Prostate gland (tissue), 2 donors: ENCODE results near the gene SERPINA4. TPM values are rescaled to one million over a fixed set of nuclear protein-coding genes. Genes with fewer than 3 reads are reported as not detected.

Source experiments
- DNase-seq: peaks from one replicate; pipeline ENCODE4 v3.0.0-alpha.2; 2019; ENCODE audit warnings: low spot score
- H3K27ac ChIP-seq, 2 donors: fragments of 200-600 bp; sonication (generic); 2 replicates each; pipeline ENCODE4 v1.5.1; 2017 to 2019
- H3K27me3 ChIP-seq: fragments of 200-600 bp; sonication (generic); replicated peaks from 2 replicates; pipeline ENCODE4 v1.5.1; 2019; ENCODE audit not compliant: insufficient read depth
- H3K36me3 ChIP-seq, 2 donors: fragments of 200-600 bp; sonication (generic); 1 replicate in 1 of 2; 2 replicates in 1 of 2; pipeline versions ENCODE4 v1.5.1 to v1.8.1; 2017 to 2019
- H3K4me1 ChIP-seq: fragments of 200-600 bp; sonication (generic); replicated peaks from 2 replicates; pipeline ENCODE4 v1.5.1; 2019
- H3K4me3 ChIP-seq, 2 donors: fragments of 200-600 bp; sonication (generic); 2 replicates each; pipeline ENCODE4 v1.5.1; 2017 to 2019
- H3K9me3 ChIP-seq: fragments of 200-600 bp; sonication (generic); 2 replicates; pipeline ENCODE4 v1.5.1; 2017
- POLR2A ChIP-seq: fragments of 450-650 bp; IDR thresholded peaks from one replicate; pipeline ENCODE4 v1.6.1; 2016; ENCODE audit warnings: antibody characterized with exemption, mild to moderate bottlenecking
- POLR2AphosphoS5 ChIP-seq: sonication (generic); formaldehyde crosslinking; IDR thresholded peaks from one replicate; pipeline ENCODE4 v1.6.1; 2017; ENCODE audit warnings: antibody characterized with exemption
- WGBS: methylation state at CpG from one replicate; pipeline ENCODE4 v1.1.5; 2018; 5-methylcytosine and 5-hydroxymethylcytosine counted together
- intact Hi-C: fragments of 100-400 bp; cut with DNase I; formaldehyde crosslinking; loops from one replicate; pipeline ENCODE4 v1.14.2; 2022
- total RNA-seq, 2 donors: library from RNA; depleted of rRNA; stranded (reverse); fragments of >200 nt; gene quantifications; one replicate each; pipeline ENCODE4 v1.1.0, GENCODE V29; 2016
- TF ChIP-seq, protein P1 (sequence below), 4 experiments: fragments of 200-600 bp in 2 of 4; fragments of 450-650 bp in 2 of 4; sonication (generic) in 2 of 4; IDR thresholded peaks; 1 replicate in 3 of 4; 2 replicates in 1 of 4; pipeline ENCODE4 v1.5.1; 2016 to 2019; ENCODE audit warnings: antibody characterized with exemption in 4 of 4, mild to moderate bottlenecking in 2 of 4, moderate library complexity in 2 of 4

The SERPINA4 gene
- total RNA-seq, 2 donors from 2014 or later: 2.2 TPM; not detected in 1

DNA sequence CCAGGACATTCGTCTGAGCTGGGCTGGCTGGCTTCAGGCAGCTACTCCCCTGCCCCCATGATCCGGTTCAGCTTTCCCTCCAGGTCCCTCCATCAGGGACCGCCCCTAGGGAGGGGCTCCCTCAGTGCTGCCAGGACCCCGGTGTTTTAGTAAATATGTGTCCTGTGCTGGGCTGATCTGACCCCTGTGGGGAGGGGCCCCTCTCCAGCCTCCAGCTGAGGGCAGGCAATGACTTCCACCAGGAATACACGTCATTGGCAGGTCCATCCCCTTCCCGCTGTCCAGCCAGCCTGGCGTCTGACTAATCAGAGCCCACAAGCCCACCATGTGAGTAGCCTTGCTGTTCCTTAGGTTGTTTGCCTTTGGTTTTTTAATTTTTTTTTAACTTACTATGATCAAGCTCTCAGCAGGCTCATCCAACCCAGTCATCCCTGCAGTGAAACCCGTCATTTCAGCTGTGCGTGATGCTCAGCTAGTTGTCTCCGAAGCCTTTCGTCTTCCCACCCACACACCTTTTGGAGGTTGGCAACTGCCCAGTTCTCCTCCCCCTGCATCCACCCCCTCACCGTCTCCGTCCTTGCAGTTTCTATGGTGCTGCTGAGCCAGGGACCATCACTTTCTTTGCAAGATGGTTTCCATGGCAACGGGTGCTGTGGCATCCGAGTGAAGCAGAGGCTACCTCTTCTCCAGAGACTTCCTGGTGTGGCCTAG lies 16.0 kb upstream of the SERPINA4 start:
- 64% methylated on average over 15 of the region's 15 CpGs for WGBS
- DNase-seq: no peak

DNA sequence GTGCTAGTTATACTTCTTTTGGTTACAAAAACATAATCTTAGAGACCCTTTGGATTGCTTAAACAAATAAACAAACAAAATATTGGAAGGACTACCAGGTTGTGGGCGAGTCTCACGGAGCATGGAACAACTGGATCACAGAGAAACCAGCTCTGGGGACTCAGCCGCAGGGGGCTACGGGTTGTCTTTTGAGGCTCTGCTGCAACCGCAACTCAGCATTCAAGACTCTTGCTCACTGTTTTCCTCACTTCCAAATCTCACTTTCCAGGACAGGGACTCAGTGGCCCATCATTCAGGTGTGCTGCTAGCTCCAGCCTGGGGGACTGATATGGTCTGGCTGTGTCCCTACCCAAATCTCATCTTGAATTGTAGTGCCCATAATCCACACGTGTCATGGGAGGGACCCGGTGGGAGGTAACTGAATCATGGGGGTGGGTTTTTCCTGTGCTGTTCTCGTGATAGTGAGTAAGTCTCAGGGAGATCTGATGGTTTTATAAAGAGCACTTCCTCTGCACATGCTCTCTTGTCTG lies 14.0 kb upstream of the SERPINA4 start:
- H3K4me3 ChIP-seq: no peak overlapping the region
- no peak overlapping the region for H3K27ac ChIP-seq
- TF ChIP-seq, protein P1, sequence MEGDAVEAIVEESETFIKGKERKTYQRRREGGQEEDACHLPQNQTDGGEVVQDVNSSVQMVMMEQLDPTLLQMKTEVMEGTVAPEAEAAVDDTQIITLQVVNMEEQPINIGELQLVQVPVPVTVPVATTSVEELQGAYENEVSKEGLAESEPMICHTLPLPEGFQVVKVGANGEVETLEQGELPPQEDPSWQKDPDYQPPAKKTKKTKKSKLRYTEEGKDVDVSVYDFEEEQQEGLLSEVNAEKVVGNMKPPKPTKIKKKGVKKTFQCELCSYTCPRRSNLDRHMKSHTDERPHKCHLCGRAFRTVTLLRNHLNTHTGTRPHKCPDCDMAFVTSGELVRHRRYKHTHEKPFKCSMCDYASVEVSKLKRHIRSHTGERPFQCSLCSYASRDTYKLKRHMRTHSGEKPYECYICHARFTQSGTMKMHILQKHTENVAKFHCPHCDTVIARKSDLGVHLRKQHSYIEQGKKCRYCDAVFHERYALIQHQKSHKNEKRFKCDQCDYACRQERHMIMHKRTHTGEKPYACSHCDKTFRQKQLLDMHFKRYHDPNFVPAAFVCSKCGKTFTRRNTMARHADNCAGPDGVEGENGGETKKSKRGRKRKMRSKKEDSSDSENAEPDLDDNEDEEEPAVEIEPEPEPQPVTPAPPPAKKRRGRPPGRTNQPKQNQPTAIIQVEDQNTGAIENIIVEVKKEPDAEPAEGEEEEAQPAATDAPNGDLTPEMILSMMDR (IDR thresholded peaks at IDR 0.05): no peak
- no peak for TF ChIP-seq POLR2A
- no peak for TF ChIP-seq POLR2AphosphoS5
- WGBS: 91% methylated on average over 8 of the region's 8 CpGs
- intact Hi-C loops: no loop called here
- no peaks in the 10 kb centered on the region for H3K27me3 ChIP-seq
- DNase-seq: no peak
- H3K9me3 ChIP-seq: no peaks in the 10 kb centered on the region
- H3K4me1 ChIP-seq: no peaks in the 10 kb centered on the region
- no peaks in the 10 kb centered on the region for H3K36me3 ChIP-seq

More for the DNA sequence above, 16.0 kb upstream of the SERPINA4 start:
- Histone ChIP-seq H3K4me3 (no peak overlapping the region), H3K4me1 (no peaks in the 10 kb centered on the region), H3K9me3 (no peaks in the 10 kb centered on the region), H3K36me3 (no peaks in the 10 kb centered on the region), H3K27me3 (no peaks in the 10 kb centered on the region), H3K27ac (no peak overlapping the region)
- intact Hi-C loops: no loop called here
- TF ChIP-seq POLR2AphosphoS5 (no peak), POLR2A (no peak)
- TF ChIP-seq, protein P1 (IDR thresholded peaks at IDR 0.05): no peak

DNA sequence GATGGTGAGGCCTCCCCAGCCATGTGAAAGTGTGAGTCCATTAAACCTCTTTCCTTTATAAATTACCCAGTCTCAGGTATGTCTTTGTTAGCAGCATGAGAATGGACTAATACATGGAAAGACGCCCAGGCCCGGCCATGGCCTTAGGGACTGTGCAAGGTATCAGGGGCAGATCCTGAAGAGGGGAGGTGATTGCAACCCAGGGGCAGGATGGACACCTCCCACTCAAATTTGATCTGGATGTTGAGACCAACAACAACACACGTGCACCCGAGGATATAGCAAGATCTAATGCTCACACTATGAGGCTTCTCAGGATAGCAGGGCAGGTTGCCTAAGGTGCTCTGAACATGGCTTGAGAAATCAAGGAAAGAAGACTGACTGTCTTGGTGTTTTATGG lies 13.5 kb upstream of the SERPINA4 start:
- 91% methylated on average over 4 of the region's 4 CpGs for WGBS
- H3K4me3 ChIP-seq: no peak overlapping the region
- no peaks in the 10 kb centered on the region for H3K4me1 ChIP-seq
- H3K36me3 ChIP-seq: no peaks in the 10 kb centered on the region
- intact Hi-C loops: no loop called here
- no peaks in the 10 kb centered on the region for H3K27me3 ChIP-seq
- TF ChIP-seq POLR2A (no peak), POLR2AphosphoS5 (no peak)
- TF ChIP-seq, protein P1 (IDR thresholded peaks at IDR 0.05): no peak
- no peak overlapping the region for H3K27ac ChIP-seq
- H3K9me3 ChIP-seq: no peaks in the 10 kb centered on the region
- no peak for DNase-seq

DNA sequence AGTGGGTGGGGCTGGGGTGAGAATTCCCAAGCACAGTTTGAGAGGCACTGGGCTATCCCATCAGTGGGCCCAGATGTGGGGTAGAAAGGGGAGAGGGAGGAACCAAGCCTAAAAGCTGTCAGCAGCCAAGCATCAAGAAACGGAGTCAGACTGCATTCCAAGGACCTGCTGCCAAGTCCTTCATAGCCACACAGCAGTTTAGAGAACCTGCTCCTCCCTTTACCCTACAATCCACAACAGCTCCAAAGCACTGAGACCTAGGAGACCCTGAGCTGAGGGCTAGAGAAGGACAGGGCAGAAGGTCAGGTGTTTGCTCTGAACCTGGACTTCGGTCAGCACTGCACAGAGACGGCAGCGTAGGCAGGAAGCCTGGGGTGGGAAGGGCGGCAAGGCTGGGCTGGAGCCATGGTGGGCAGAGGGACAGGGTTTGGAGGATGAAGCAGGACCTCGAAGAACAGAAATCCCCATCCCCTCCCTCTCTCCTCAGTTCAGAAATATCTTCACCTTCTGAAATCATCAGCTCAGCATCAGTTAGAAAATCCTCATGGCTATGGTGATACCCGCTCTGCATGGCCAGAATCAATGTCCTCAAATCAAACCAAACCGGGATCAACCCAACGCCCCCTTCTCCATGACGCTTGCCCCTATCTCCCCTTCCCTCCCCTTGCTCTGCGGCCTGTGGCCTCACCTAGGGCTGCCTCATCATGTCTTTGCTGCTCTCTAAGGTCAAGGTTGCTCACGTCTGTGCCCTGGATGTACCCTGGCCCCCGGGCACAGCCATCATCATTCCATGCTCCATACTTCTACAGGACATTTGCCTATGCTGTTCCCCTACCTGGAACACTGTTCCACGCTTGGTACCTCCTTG lies 12.9 kb upstream of the SERPINA4 start:
- TF ChIP-seq POLR2A (no peak), POLR2AphosphoS5 (no peak)
- TF ChIP-seq, protein P1 (IDR thresholded peaks at IDR 0.05): no peak
- DNase-seq: no peak
- 89% methylated on average over 14 of the region's 14 CpGs for WGBS

More for the DNA sequence above, 12.9 kb upstream of the SERPINA4 start:
- H3K4me3 ChIP-seq: no peak overlapping the region
- no peaks in the 10 kb centered on the region for H3K9me3 ChIP-seq
- no peak overlapping the region for H3K27ac ChIP-seq
- no peaks in the 10 kb centered on the region for H3K4me1 ChIP-seq
- no peaks in the 10 kb centered on the region for H3K36me3 ChIP-seq
- intact Hi-C loops: no loop called here
- no peaks in the 10 kb centered on the region for H3K27me3 ChIP-seq
